HG03521 (cell line): ENCODE results near the gene ZNF334.

Experiments
- ATAC-seq: cut with Tn5 transposase; IDR thresholded peaks from one replicate; pipeline ENCODE4 v1.9.1; 2021; ENCODE audit warnings: mild to moderate bottlenecking, moderate library complexity; ENCODE audit not compliant: unreplicated experiment

Gene ZNF334

DNA sequence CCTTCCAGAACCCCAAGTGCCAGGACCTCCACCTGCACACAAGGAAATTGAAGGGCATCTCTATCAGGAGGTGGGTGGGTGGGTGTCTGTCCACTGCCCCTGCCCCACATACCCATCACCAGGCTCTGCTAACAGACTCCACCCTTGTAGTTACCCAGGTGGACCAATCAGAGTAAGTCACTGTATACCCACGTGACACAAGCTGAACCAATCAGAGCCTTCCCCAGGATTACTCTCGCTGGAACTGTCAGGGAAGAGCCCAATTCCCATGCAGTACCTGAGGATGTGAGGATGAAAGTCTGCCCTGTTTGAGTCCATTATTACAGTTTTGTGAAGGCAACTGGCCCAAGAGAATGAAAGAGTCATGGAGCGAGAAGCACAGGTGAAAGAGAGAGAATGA is 32.9 kb upstream of the ZNF334 start:
- no peak for ATAC-seq

- ATAC-seq = no peak
Observed at GRCh38 chr20:46545827-46546138, 32.4 kb upstream of the ZNF334 start.

DNA sequence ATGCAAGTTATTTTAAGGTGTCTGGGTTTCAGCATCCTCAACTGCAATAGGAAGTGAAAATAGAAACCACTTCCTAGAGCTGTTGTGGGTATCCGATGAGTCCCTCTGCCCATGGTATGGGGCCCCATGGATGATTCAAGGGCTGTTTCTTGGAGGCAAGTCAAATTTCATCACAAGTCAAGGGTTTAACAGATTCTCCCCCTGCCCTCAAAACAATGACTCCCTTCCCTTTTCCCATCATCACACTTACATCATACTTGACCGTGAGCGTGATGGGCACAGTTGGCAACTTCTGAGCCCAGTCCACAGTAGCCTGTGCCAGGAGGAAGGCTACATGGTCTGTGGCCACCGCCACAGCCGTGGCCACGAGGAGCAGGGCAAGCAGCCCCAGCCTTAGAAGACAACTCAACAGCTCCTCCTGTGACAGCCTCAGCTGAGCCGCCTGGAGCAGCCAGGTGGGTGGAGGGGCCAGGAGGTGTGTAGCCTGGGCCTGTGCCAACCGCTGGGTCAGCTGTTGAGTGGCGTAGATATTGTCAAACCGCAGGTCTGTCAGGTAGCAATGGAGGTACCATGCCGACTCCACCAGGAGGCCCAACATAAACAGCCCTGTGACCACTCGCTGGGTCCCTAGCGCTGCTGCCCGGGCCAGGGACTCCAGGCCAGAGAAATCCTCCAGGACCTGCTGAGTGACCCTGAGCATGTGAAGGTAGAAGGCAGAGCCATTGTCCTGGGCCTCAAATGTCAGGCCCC is 31.9 kb upstream of the ZNF334 start:
- no peak for ATAC-seq

- no peak for ATAC-seq
Observed at GRCh38 chr20:46544576-46544975, 31.2 kb upstream of the ZNF334 start.

DNA sequence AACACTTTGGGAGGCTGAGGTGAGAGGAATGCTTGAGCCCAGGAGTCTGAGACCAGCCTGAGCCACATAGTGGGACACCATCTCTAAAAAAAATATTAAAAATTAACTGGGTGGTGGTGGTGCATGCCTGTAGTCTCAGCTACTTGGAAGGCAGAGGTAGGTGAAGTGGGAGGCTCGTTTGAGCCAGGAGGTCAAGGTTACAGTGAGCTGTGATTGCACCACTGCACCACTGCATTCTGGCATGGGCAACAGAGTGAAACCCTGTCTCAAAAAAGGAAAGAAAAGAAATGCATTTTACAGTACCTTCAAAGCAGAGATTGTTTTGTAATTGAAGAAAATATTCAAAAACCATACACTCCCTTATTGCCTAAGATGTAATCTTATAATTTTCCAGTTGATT is 30.6 kb upstream of the ZNF334 start:
- no peak for ATAC-seq

DNA sequence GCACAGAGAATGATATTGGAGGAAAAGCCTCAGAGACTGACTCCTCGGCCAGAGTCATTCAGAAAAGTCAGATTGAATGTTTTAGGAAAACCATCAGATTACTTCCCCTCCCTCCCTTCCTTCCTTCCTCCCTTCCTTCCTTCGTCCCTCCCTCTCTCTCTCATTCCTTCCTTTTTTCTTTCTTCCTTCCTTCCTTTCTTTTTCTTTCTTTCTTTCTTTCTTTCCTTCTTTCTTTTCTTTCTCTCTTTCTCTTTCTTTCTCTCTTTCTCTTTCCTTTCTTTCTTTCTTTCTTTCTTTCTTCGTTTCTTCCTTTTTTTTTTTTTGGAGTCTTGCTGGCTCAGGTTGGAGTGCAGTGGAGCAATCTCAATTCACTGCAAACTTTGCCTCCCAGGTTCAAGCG is 29.7 kb upstream of the ZNF334 start:
- no peak for ATAC-seq

- ATAC-seq = no peak
Observed at GRCh38 chr20:46541229-46541935, 28.0 kb upstream of the ZNF334 start.

- ATAC-seq = no peak
Observed at GRCh38 chr20:46539113-46539512, 25.8 kb upstream of the ZNF334 start.

DNA sequence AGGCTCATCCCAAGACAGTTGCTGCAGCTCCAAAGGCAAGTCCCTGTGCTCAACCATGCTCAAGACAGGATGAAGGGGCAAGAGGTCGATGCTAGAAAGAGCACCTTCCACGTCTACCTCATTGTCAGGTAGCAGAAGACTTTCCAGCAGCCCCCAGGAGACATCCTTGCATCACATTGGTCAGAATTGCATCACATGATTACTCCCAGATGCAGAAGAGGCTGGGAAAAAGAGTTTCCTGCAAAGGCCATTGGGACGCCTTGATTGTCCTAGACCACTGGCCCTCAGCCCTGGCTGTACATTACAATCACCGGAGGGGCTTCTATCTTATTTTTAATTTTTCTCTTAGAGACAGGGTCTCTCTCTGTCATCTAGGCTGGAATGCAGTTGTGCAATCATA is 17.3 kb upstream of the ZNF334 start:
- no peak for ATAC-seq

DNA sequence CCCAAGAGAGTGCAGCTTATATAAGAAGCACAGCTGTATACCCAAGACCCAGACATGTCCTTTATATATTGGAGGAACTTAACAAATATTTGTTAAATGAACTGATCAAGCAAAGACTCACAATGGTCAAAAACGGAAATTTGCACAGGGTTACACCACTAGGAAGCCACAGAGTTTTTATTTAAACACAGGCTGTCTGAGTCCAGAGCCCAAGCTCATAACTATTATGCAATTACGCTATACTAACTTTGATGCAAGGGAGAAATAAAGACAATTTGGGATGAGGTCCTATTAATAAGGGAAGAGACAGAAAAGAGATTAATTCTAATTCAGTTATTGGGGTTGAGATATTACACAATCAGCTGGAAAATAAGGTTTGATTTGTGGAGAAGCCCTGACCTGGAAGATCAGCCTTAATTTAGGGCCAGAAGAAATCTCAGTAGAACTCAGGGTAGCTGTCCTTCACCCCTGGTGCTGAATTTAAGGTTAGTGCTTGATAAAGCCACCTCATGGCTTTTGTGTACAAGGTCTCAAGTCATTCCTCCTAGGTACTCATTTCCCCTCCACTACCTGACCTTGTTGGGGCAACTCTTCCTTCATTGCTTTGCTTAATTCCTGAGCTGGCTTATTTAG is 10.5 kb upstream of the ZNF334 start:
- no peak for ATAC-seq

DNA sequence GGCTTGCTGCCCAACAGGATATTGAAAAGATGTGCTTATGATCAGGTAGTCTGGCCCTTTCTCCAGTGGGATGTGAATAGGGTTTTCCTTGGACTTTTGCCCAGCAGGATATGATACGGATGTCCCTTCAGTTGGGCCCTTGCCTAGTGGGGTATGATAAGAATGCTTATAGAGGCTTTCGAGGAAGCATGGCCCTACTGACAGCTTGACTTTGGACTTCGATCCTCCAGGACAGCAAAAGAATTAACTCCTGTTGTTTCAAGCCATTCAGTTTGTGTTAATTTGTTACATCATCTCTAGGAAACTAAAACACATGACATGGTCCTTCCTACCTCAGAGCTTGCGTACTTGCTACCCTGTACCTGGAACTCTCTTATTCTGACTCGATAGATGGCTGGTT is 9.7 kb upstream of the ZNF334 start:
- no peak for ATAC-seq

- no peak for ATAC-seq
Observed at GRCh38 chr20:46520976-46521579, 7.7 kb upstream of the ZNF334 start.

- ATAC-seq = no peak
Observed at GRCh38 chr20:46520540-46520939, 7.2 kb upstream of the ZNF334 start.

GRCh38 chr20:46519471-46520068 is 6.2 kb upstream of the ZNF334 start:
- ATAC-seq = no peak

- ATAC-seq = no peak
Observed at GRCh38 chr20:46509523-46509922, 3.8 kb downstream of the ZNF334 start.

- ATAC-seq = no peak
Observed at GRCh38 chr20:46507760-46508407, 5.5 kb downstream of the ZNF334 start.

DNA sequence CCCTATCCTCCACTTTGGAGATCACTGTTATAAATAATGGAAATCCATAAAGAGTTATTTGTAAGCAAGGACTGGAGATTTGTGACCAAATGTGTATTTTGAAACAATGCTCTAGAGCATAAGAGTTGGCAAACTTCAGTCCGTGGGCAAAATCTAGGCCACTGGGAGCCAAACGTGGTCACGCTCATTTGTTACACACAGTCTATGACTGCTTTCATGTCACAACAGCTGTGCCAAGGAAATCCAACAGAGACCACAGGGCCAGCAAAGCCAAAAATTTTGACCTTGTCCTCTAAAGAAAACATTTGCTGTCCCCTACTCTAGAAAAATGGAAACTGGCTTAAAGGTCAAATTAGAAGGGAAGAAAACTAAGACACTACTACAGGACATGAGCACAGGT is 7.9 kb downstream of the ZNF334 start:
- no peak for ATAC-seq

DNA sequence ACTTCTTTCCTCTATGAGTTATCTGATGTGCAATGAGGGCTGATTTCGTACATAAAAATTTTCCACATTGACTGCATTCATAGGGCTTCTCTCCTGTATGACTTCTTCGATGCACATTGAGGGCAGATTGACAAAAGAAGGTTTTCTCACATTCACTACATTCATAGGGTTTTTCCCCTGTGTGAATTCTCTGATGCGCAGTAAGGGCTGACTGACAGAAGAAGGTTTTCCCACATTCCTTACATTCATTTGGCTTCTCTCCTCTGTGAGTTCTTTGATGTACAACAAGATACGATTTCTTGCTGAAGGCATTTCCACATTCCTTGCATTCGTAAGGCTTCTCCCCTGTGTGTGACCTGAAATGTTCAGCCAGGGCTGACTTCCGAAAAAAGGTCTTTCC is 11.4 kb downstream of the ZNF334 start:
- ATAC-seq = no peak

GRCh38 chr20:46501337-46501942 is 11.9 kb downstream of the ZNF334 start:
- no peak for ATAC-seq

- ATAC-seq = no peak
Observed at GRCh38 chr20:46494077-46494476, 19.3 kb downstream of the ZNF334 start.

GRCh38 chr20:46491354-46491753 is 22.0 kb downstream of the ZNF334 start:
- no peak for ATAC-seq
